H1 (cell line): ENCODE results near the gene ATP1A3. TPM values are rescaled to one million over a fixed set of nuclear protein-coding genes. Genes with fewer than 3 reads are reported as not detected.

Source experiments
- CHD2 ChIP-seq: IDR thresholded peaks from 2 replicates; pipeline ENCODE4 v1.6.1; 2012; ENCODE audit warnings: low read length, improper control_type of control experiment
- CTBP2 ChIP-seq: IDR thresholded peaks from 2 replicates; pipeline ENCODE4 v1.7.0; 2011; ENCODE audit warnings: borderline replicate concordance, mild to moderate bottlenecking, moderate library complexity, mixed read lengths, low read length; ENCODE audit not compliant: insufficient read depth, insufficient read length
- EZH2 ChIP-seq: fragments of 200-600 bp; sonication (generic); IDR thresholded peaks from 2 replicates; pipeline ENCODE4 v1.7.1; 2012; ENCODE audit warnings: low read depth, mild to moderate bottlenecking, moderate library complexity, low read length, inconsistent platforms; ENCODE audit not compliant: severe bottlenecking
- GABPA ChIP-seq: IDR thresholded peaks from 2 replicates; pipeline ENCODE4 v1.6.1; 2011; ENCODE audit warnings: mild to moderate bottlenecking, low read length, moderate library complexity, borderline replicate concordance; ENCODE audit not compliant: insufficient read depth
- PHF8 ChIP-seq: fragments of 200-600 bp; sonication (generic); conservative IDR thresholded peaks from 2 replicates; pipeline ENCODE4 v1.7.1; 2012; ENCODE audit warnings: low read depth, mild to moderate bottlenecking, inconsistent platforms, low read length, moderate library complexity
- POLR2A ChIP-seq, 2 experiments: IDR thresholded peaks; 1 replicate in 1 of 2; 2 replicates in 1 of 2; pipeline ENCODE4 v1.6.1; 2011; ENCODE audit warnings: low read depth in 2 of 2, low read length in 2 of 2, mild to moderate bottlenecking in 2 of 2; ENCODE audit errors: control extremely low read depth in 1 of 2
- RXRA ChIP-seq: IDR thresholded peaks from 2 replicates; pipeline ENCODE4 v1.6.1; 2011; ENCODE audit warnings: low read depth, mild to moderate bottlenecking, low read length, moderate library complexity; ENCODE audit not compliant: insufficient read depth
- SP1 ChIP-seq: IDR thresholded peaks from 2 replicates; pipeline ENCODE4 v1.6.1; 2011; ENCODE audit warnings: low read depth, low read length
- SUZ12 ChIP-seq: fragments of 200-600 bp; sonication (generic); IDR thresholded peaks from 2 replicates; pipeline ENCODE4 v1.6.1; 2012; ENCODE audit warnings: mild to moderate bottlenecking, inconsistent platforms, low read length, moderate library complexity, mixed read lengths
- TBP ChIP-seq: IDR thresholded peaks from 2 replicates; pipeline ENCODE4 v1.6.1; 2011; ENCODE audit warnings: low read depth, low read length, improper control_type of control experiment
- polyA plus RNA-seq, 7 experiments: library from polyadenylated mRNA; depleted of rRNA in 3 of 7; stranded (reverse) in 5 of 7; unstranded in 2 of 7; fragments of >200 nt in 5 of 7; fragments of 200-250 nt in 2 of 7; gene quantifications; 1 replicate in 5 of 7; 2 replicates in 1 of 7; 4 replicates in 1 of 7; pipeline versions ENCODE4 v1.2.1 to v1.2.3, GENCODE V29; 2011 to 2013; ENCODE audit warnings: missing spikeins in 2 of 7, mixed read lengths in 2 of 7
- total RNA-seq: library from RNA; stranded (reverse); fragmentation: NEBNext Ultra II Directional; extraction: Animal tissue kit (Norgen Biotek cat#: 25700); gene quantifications from 2 replicates; pipeline ENCODE4 v1.2.1, GENCODE V29; 2021

ATP1A3 gene
- total and polyA plus RNA-seq, 2 of the 8 experiments (the other 6 are each of a cell fraction or from before 2014, with no cell fraction given): 11.1 to 41.2 TPM

DNA sequence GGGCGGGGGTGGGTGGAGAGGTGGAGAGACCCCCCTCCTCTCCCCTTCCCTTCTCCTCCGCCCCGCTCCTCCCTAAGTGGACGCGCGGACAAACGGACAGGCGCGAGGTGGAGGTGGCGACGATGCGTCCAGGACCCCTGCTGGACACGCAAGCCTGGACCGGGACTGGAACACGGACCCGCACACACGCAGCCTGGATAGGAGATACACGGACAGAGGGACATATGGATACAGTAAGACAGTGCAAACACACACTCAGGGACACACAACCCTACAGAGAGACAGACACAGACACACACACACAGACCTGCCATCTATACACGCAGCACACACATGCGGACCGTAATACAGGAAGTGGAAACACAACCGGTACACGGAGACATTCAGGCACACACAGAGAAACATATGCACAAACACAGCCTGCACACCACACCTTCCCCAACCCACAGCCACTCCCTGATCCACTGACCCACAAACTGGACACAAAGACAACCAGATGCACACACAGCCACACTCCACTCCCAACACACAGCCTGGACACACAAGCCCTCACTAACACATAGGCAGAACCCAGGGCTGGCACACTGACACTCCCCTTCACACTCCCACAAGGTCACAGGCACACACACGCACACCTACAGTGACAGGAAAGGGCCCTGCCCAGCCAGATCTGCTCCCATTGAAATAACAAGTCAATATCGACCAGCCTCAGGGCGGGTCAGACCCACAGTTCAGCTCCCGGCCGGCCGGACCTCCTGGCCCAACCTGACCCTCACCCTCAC lies 65.1 kb downstream of the ATP1A3 start (continued):
- no peak for TF ChIP-seq PHF8
- peak; percentile 84 for TF ChIP-seq SUZ12
- TF ChIP-seq POLR2A (IDR thresholded peaks at IDR 0.05; ENCODE audit: control extremely low read depth in 1 of 2, low read depth in 2 of 2, low read length in 2 of 2): no peak
- TF ChIP-seq EZH2: peak; percentile 83
- TF ChIP-seq TBP: no peak
- TF ChIP-seq RXRA: no peak
- no peak for TF ChIP-seq SP1
- no peak for TF ChIP-seq CTBP2
- no peak for TF ChIP-seq GABPA
- no peak for TF ChIP-seq CHD2
